Measurements from ENCODE around the gene IL1RAPL1. TPM values are rescaled to one million over a fixed set of nuclear protein-coding genes. Genes with fewer than 3 reads are reported as not detected.
A peak's percentile ranks its signal among the peaks of the same experiment; 100 is the strongest.

The IL1RAPL1 gene
- total RNA-seq (under 1 TPM in 3 of 6 donors, not detected in 3; 0.05 to 0.20 (median 0.09) TPM), polyA plus RNA-seq (not detected)

GRCh38 chrX:28586981-28587551 is at the start of gene IL1RAPL1:
Gene IL1RAPL1, plus strand, starts transcription at chrX:28587446.
- Histone ChIP-seq H3K36me3 (no peaks in the 10 kb centered on the region), H3K27me3 (peaks cover 0 to 15% (median 0%) of the 10 kb centered on the region in 4 donors), H3K4me3 (peak within 1 kb of the TSS in 1 of 4 donors; percentile 12), H3K27ac (no peak within 1 kb of the TSS), H3K4me1 (no peaks in the 10 kb centered on the region), H3K9me3 (no peaks in the 10 kb centered on the region)
- WGBS, 2 donors, result 0 to 15% methylated on average over 15 of the region's 15 CpGs
- no peak for TF ChIP-seq CTCF (IDR thresholded peaks at IDR 0.05)
- DNase-seq (no peak), FAIRE-seq (peak; percentile 41), ATAC-seq (peak in 3 of 4 donors; percentile 71 to 87 (median 72))
- intact Hi-C loops (cut with DNase I), result no loop called here

- Histone ChIP-seq H3K27ac (no peak overlapping the region), H3K4me1 (no peaks in the 10 kb centered on the region), H3K9me3 (no peaks in the 10 kb centered on the region), H3K27me3 (no peaks in the 10 kb centered on the region), H3K4me3 (no peak overlapping the region), H3K36me3 (no peaks in the 10 kb centered on the region)
- ATAC-seq (no peak), FAIRE-seq (no peak), DNase-seq (no peak)
- TF ChIP-seq CTCF (IDR thresholded peaks at IDR 0.05), result no peak
- 65 to 71% methylated on average over 2 of the region's 2 CpGs for WGBS, 2 donors
- intact Hi-C loops (cut with DNase I), result no loop called here
Measured at GRCh38 chrX:28542791-28543190, 44.5 kb upstream of the IL1RAPL1 start.

- no peak overlapping the region for H3K4me3 ChIP-seq
- intact Hi-C loops (cut with DNase I), result no loop called here
- peaks cover 0 to 4% (median 0%) of the 10 kb centered on the region in 4 donors for H3K27me3 ChIP-seq
- no peak for FAIRE-seq
- H3K36me3 ChIP-seq, result no peaks in the 10 kb centered on the region
- ATAC-seq, result no peak
- no peaks in the 10 kb centered on the region for H3K9me3 ChIP-seq
- H3K27ac ChIP-seq, result no peak overlapping the region
- no peaks in the 10 kb centered on the region for H3K4me1 ChIP-seq
- DNase-seq, result no peak
- TF ChIP-seq CTCF (IDR thresholded peaks at IDR 0.05), result no peak
- WGBS, 2 donors, result 70 to 83% methylated on average over 4 of the region's 4 CpGs
Measured at GRCh38 chrX:28549838-28550237, 37.4 kb upstream of the IL1RAPL1 start.

- H3K27me3 ChIP-seq, result peaks cover 0 to 4% (median 0%) of the 10 kb centered on the region in 4 donors
- no peaks in the 10 kb centered on the region for H3K36me3 ChIP-seq
- no peak for ATAC-seq
- intact Hi-C loops (cut with DNase I), result no loop called here
- no peak overlapping the region for H3K4me3 ChIP-seq
- TF ChIP-seq CTCF (IDR thresholded peaks at IDR 0.05), result no peak
- H3K4me1 ChIP-seq, result no peaks in the 10 kb centered on the region
- H3K27ac ChIP-seq, result no peak overlapping the region
- no peak for FAIRE-seq
- 66 to 87% methylated on average over 8 of the region's 8 CpGs for WGBS, 2 donors
- DNase-seq, result no peak
- no peaks in the 10 kb centered on the region for H3K9me3 ChIP-seq
Measured at GRCh38 chrX:28550331-28550872, 36.8 kb upstream of the IL1RAPL1 start.

- ATAC-seq, result no peak
- DNase-seq, result no peak
- Histone ChIP-seq H3K36me3 (no peaks in the 10 kb centered on the region), H3K9me3 (no peaks in the 10 kb centered on the region), H3K4me1 (no peaks in the 10 kb centered on the region), H3K27ac (no peak overlapping the region), H3K4me3 (no peak overlapping the region), H3K27me3 (peaks cover 0 to 4% (median 0%) of the 10 kb centered on the region in 4 donors)
- intact Hi-C loops (cut with DNase I), result no loop called here
- TF ChIP-seq CTCF (IDR thresholded peaks at IDR 0.05), result no peak
- 87 to 94% methylated on average over 1 of the region's 1 CpG for WGBS, 2 donors
- FAIRE-seq, result no peak
Measured at GRCh38 chrX:28552322-28552721, 34.9 kb upstream of the IL1RAPL1 start.
